DOHH2 (cell line): ENCODE results near the gene OR5M8.

ENCODE experiments used
- H3F3A ChIP-seq: fragments of 200-600 bp; sonication (generic), shearing (Covaris generic); 2 replicates; pipeline ENCODE4 v1.6.0; 2016; ENCODE audit warnings: antibody characterized with exemption, mild to moderate bottlenecking; ENCODE audit not compliant: control insufficient read depth, insufficient read depth
- H3K27ac ChIP-seq: fragments of 200-600 bp; sonication (generic); 2 replicates; pipeline ENCODE4 v1.5.1; 2014; ENCODE audit warnings: low read depth, mild to moderate bottlenecking, low read length, moderate library complexity
- H3K27me3 ChIP-seq: fragments of 200-600 bp; sonication (generic); 2 replicates; pipeline ENCODE4 v1.6.1; 2014; ENCODE audit warnings: mild to moderate bottlenecking, low read length, mixed read lengths; ENCODE audit not compliant: control insufficient read depth
- H3K36me3 ChIP-seq: fragments of 200-600 bp; sonication (generic); 2 replicates; pipeline ENCODE4 v1.6.1; 2014; ENCODE audit warnings: mild to moderate bottlenecking, low read length, moderate library complexity, mixed read lengths; ENCODE audit not compliant: control insufficient read depth
- H3K4me1 ChIP-seq: fragments of 200-600 bp; sonication (generic); 2 replicates; pipeline ENCODE4 v1.6.1; 2014; ENCODE audit warnings: mild to moderate bottlenecking, low read length, mixed read lengths; ENCODE audit not compliant: control insufficient read depth
- H3K4me2 ChIP-seq: fragments of 200-600 bp; sonication (generic); 2 replicates; pipeline ENCODE4 v1.6.0; 2014; ENCODE audit warnings: mild to moderate bottlenecking, low read length, moderate library complexity
- H3K4me3 ChIP-seq: fragments of 200-600 bp; sonication (generic); 2 replicates; pipeline ENCODE4 v1.5.1; 2014; ENCODE audit warnings: mild to moderate bottlenecking, low read length, mixed read lengths
- H3K79me2 ChIP-seq: fragments of 200-600 bp; sonication (generic); 2 replicates; pipeline ENCODE4 v1.6.1; 2014; ENCODE audit warnings: mild to moderate bottlenecking, low read length, mixed read lengths; ENCODE audit not compliant: control insufficient read depth
- H3K9me2 ChIP-seq: fragments of 200-600 bp; sonication (generic); replicated peaks from 2 replicates; pipeline ENCODE4 v1.6.1; 2014; ENCODE audit warnings: mild to moderate bottlenecking, low read length, mixed read lengths; ENCODE audit not compliant: control insufficient read depth
- H3K9me3 ChIP-seq: fragments of 200-600 bp; sonication (generic); 2 replicates; pipeline ENCODE4 v1.6.1; 2014; ENCODE audit warnings: antibody characterized with exemption, low read length, mixed read lengths; ENCODE audit not compliant: control insufficient read depth, insufficient read depth
- H4K20me1 ChIP-seq: fragments of 200-600 bp; sonication (generic); 2 replicates; pipeline ENCODE4 v1.6.0; 2014; ENCODE audit warnings: low read depth, mild to moderate bottlenecking, antibody characterized with exemption, low read length, moderate library complexity; ENCODE audit not compliant: control insufficient read depth, insufficient read depth
- CTCF ChIP-seq: fragments of 200-600 bp; sonication (generic); IDR thresholded peaks from one replicate; pipeline ENCODE4 v1.5.1; 2014; ENCODE audit warnings: antibody characterized with exemption, mild to moderate bottlenecking, low read depth, low read length; ENCODE audit not compliant: poor library complexity, severe bottlenecking
- EZH2phosphoT487 ChIP-seq: fragments of 200-600 bp; sonication (generic); IDR thresholded peaks from 2 replicates; pipeline ENCODE4 v1.6.1; 2017; ENCODE audit warnings: borderline replicate concordance, mild to moderate bottlenecking, antibody characterized with exemption, low read length, moderate library complexity, mixed read lengths

The OR5M8 gene

GRCh38 chr11:56473252-56473651 lies 17.9 kb downstream of the OR5M8 start, which contains the start of gene OR5M3:
OR5M3 (minus strand) TSS chr11:56473352; CDS start chr11:56470497, 2,855 bp downstream.
- Histone ChIP-seq H3K79me2 (no peaks in the 10 kb centered on the region), H3K9me2 (no peaks in the 10 kb centered on the region), H4K20me1 (no peaks in the 10 kb centered on the region), H3K4me3 (no peak within 1 kb of the TSS), H3K27ac (no peak within 1 kb of the TSS), H3K4me1 (no peaks in the 10 kb centered on the region), H3K36me3 (no peaks in the 10 kb centered on the region), H3F3A (no peaks in the 10 kb centered on the region), H3K9me3 (no peaks in the 10 kb centered on the region), H3K4me2 (no peak within 1 kb of the TSS), H3K27me3 (no peaks in the 10 kb centered on the region)
- TF ChIP-seq CTCF, result no peak
- TF ChIP-seq EZH2phosphoT487, result no peak

GRCh38 chr11:56457076-56457475 lies 34.1 kb downstream of the OR5M8 start:
- TF ChIP-seq EZH2phosphoT487 (no peak), CTCF (no peak)
- Histone ChIP-seq H3K27me3 (no peaks in the 10 kb centered on the region), H3K36me3 (no peaks in the 10 kb centered on the region), H3K4me3 (no peak overlapping the region), H3K4me2 (no peak overlapping the region), H3K79me2 (no peaks in the 10 kb centered on the region), H3K9me3 (no peaks in the 10 kb centered on the region; the same call in 1 of the 2 replicates), H3F3A (no peaks in the 10 kb centered on the region), H3K9me2 (no peaks in the 10 kb centered on the region), H4K20me1 (no peaks in the 10 kb centered on the region), H3K4me1 (no peaks in the 10 kb centered on the region), H3K27ac (no peak overlapping the region)

GRCh38 chr11:56453521-56453920 lies 37.6 kb downstream of the OR5M8 start:
- no peak overlapping the region for H3K27ac ChIP-seq
- H4K20me1 ChIP-seq, result no peaks in the 10 kb centered on the region
- no peak overlapping the region for H3K4me2 ChIP-seq
- H3K9me3 ChIP-seq, result no peaks in the 10 kb centered on the region
- no peaks in the 10 kb centered on the region for H3K9me2 ChIP-seq
- no peaks in the 10 kb centered on the region for H3K27me3 ChIP-seq
- no peaks in the 10 kb centered on the region for H3K79me2 ChIP-seq
- no peaks in the 10 kb centered on the region for H3K4me1 ChIP-seq
- H3K36me3 ChIP-seq, result no peaks in the 10 kb centered on the region
- TF ChIP-seq CTCF, result no peak
- no peak for TF ChIP-seq EZH2phosphoT487
- no peaks in the 10 kb centered on the region for H3F3A ChIP-seq
- no peak overlapping the region for H3K4me3 ChIP-seq
